NCI-H128 (cell line): ENCODE data around the gene CHN2.
"Not testable (repeated sequence)": the region's sequence is repeated elsewhere in the genome, so short reads cannot be mapped to it uniquely, and the experiment has no call there.

ENCODE experiments used
- DNase-seq: peaks from one replicate; lab custom pipeline; 2025; ENCODE audit not compliant: unreplicated experiment; lab: John Stamatoyannopoulos, UW

Gene CHN2

GRCh38 chr7:29528526-29528925, 334.0 kb downstream of the CHN2 start:
- DNase-seq: not testable (repeated sequence)
